Astrocyte (in vitro differentiated cells and primary cell): ENCODE measurements around the gene ARHGAP24. TPM values are rescaled to one million over a fixed set of nuclear protein-coding genes. Genes with fewer than 3 reads are reported as not detected.
A peak's percentile ranks its signal among the peaks of the same experiment; 100 is the strongest.

ENCODE experiments used
- DNase-seq: peaks from one replicate; pipeline ENCODE4 v3.0.0-alpha.2; 2010; ENCODE audit warnings: low read depth
- FAIRE-seq: peaks from 2 replicates; lab custom pipeline; 2011; peaks lifted over from hg19 to GRCh38; lab: Jason Lieb, UNC
- H2AFZ ChIP-seq: 2 replicates; pipeline ENCODE4 v1.6.0; 2012; ENCODE audit warnings: low read depth, low read length, inconsistent platforms
- H3K27ac ChIP-seq: 2 replicates; pipeline ENCODE4 v1.5.1; 2011; ENCODE audit warnings: low read depth, low read length, inconsistent platforms
- H3K27me3 ChIP-seq: 2 replicates; pipeline ENCODE4 v1.6.0; 2011; ENCODE audit warnings: low read length, inconsistent platforms; ENCODE audit not compliant: insufficient read depth
- H3K36me3 ChIP-seq: 2 replicates; pipeline ENCODE4 v1.5.1; 2011; ENCODE audit warnings: low read length, inconsistent platforms; ENCODE audit not compliant: insufficient read depth
- H3K4me1 ChIP-seq: 2 replicates; pipeline ENCODE4 v1.5.1; 2011; ENCODE audit warnings: low read length, inconsistent platforms; ENCODE audit not compliant: insufficient read depth
- H3K4me2 ChIP-seq: 2 replicates; pipeline ENCODE4 v1.6.0; 2012; ENCODE audit warnings: low read length, inconsistent platforms
- H3K4me3 ChIP-seq: 2 replicates; pipeline ENCODE4 v1.5.1; 2011; ENCODE audit warnings: low read depth, mild to moderate bottlenecking, low read length, inconsistent platforms; ENCODE audit not compliant: insufficient read depth
- H3K79me2 ChIP-seq: 2 replicates; pipeline ENCODE4 v1.6.0; 2012; ENCODE audit warnings: mild to moderate bottlenecking, low read length, inconsistent platforms; ENCODE audit not compliant: insufficient read depth
- H3K9ac ChIP-seq: 2 replicates; pipeline ENCODE4 v1.6.0; 2012; ENCODE audit warnings: mild to moderate bottlenecking, low read length, inconsistent platforms
- H3K9me3 ChIP-seq: 2 replicates; pipeline ENCODE4 v1.5.1; 2012; ENCODE audit warnings: low read depth, mild to moderate bottlenecking, low read length, inconsistent platforms; ENCODE audit not compliant: insufficient read depth
- H4K20me1 ChIP-seq: 2 replicates; pipeline ENCODE4 v1.6.0; 2012; ENCODE audit warnings: low read length, inconsistent platforms; ENCODE audit not compliant: insufficient read depth
- H3K27ac Mint-ChIP-seq: one replicate; pipeline ENCODE4 v1.8.0; 2021; ENCODE audit warnings: mild to moderate bottlenecking, mixed read lengths; ENCODE audit not compliant: unreplicated experiment
- H3K27me3 Mint-ChIP-seq: one replicate; pipeline ENCODE4 v1.8.0; 2021; ENCODE audit warnings: low read depth, mixed read lengths; ENCODE audit not compliant: unreplicated experiment
- H3K36me3 Mint-ChIP-seq: one replicate; pipeline ENCODE4 v1.8.0; 2021; ENCODE audit warnings: low read depth, mixed read lengths; ENCODE audit not compliant: unreplicated experiment
- H3K4me1 Mint-ChIP-seq: one replicate; pipeline ENCODE4 v1.8.0; 2021; ENCODE audit warnings: low read depth, mixed read lengths; ENCODE audit not compliant: unreplicated experiment
- H3K4me3 Mint-ChIP-seq: one replicate; pipeline ENCODE4 v1.8.0; 2021; ENCODE audit warnings: mild to moderate bottlenecking, moderate library complexity, mixed read lengths; ENCODE audit not compliant: unreplicated experiment
- H3K9me3 Mint-ChIP-seq: one replicate; pipeline ENCODE4 v1.8.0; 2021; ENCODE audit warnings: mild to moderate bottlenecking, mixed read lengths; ENCODE audit not compliant: unreplicated experiment
- EZH2 ChIP-seq: IDR thresholded peaks from 2 replicates; pipeline ENCODE4 v1.6.1; 2012; ENCODE audit warnings: mild to moderate bottlenecking, low read length, inconsistent platforms; ENCODE audit not compliant: insufficient read depth
- total RNA-seq: library from RNA; stranded (reverse); gene quantifications from 2 replicates; pipeline ENCODE4 v1.2.1, GENCODE V29; 2021
- TF ChIP-seq, protein P1 (sequence below): IDR thresholded peaks from 2 replicates; pipeline ENCODE4 v1.5.1; 2011; ENCODE audit warnings: low read depth, mild to moderate bottlenecking, inconsistent platforms, low read length, moderate library complexity; ENCODE audit not compliant: insufficient read depth

ARHGAP24 gene
- total RNA-seq, 1 donor from 2014 or later: 2.1 TPM

- Histone ChIP-seq H3K9ac (no peak overlapping the region), H3K4me1 (no peaks in the 10 kb centered on the region), H3K4me2 (no peak overlapping the region), H3K27ac (no peak overlapping the region), H3K27me3 (no peaks in the 10 kb centered on the region), H3K36me3 (no peaks in the 10 kb centered on the region), H3K4me3 (no peak overlapping the region), H4K20me1 (no peaks in the 10 kb centered on the region), H2AFZ (no peak overlapping the region), H3K9me3 (no peaks in the 10 kb centered on the region), H3K79me2 (no peaks in the 10 kb centered on the region)
- H3K4me1 Mint-ChIP-seq: no peaks in the 10 kb centered on the region
- TF ChIP-seq EZH2: no peak
- TF ChIP-seq, protein P1, sequence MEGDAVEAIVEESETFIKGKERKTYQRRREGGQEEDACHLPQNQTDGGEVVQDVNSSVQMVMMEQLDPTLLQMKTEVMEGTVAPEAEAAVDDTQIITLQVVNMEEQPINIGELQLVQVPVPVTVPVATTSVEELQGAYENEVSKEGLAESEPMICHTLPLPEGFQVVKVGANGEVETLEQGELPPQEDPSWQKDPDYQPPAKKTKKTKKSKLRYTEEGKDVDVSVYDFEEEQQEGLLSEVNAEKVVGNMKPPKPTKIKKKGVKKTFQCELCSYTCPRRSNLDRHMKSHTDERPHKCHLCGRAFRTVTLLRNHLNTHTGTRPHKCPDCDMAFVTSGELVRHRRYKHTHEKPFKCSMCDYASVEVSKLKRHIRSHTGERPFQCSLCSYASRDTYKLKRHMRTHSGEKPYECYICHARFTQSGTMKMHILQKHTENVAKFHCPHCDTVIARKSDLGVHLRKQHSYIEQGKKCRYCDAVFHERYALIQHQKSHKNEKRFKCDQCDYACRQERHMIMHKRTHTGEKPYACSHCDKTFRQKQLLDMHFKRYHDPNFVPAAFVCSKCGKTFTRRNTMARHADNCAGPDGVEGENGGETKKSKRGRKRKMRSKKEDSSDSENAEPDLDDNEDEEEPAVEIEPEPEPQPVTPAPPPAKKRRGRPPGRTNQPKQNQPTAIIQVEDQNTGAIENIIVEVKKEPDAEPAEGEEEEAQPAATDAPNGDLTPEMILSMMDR: no peak
- no peak overlapping the region for H3K4me3 Mint-ChIP-seq
- no peaks in the 10 kb centered on the region for H3K27me3 Mint-ChIP-seq
- no peaks in the 10 kb centered on the region for H3K36me3 Mint-ChIP-seq
- DNase-seq (no peak), FAIRE-seq (peak; percentile 23)
- H3K27ac Mint-ChIP-seq: no peak overlapping the region
- peaks cover 5% of the 10 kb centered on the region for H3K9me3 Mint-ChIP-seq
These were observed 15.2 kb upstream of the ARHGAP24 start for GRCh38 chr4:85459736-85460135.

DNA sequence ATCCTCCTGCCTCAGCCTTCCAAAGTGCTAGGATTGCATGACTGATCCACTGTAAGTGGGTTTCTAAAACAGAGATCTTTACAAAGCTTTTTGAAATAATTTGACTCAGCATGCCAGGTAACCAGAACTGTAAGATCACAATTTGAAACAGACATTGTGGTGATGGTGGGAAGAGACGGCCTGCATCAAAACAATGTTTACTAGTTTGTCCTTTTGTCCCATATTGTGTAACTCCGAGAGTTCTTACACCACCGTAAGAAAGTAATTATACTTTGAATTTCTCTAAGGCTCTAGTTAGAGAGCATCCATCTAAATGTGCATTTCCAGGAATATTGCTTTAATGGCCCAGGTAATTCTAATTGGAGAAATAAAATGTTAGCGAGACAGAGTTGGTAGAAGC, 594 bp upstream of the ARHGAP24 start:
- DNase-seq: no peak
- Histone ChIP-seq H3K9ac (no peak overlapping the region), H3K4me3 (peak overlapping the region; percentile 75), H3K4me2 (peak overlapping the region; percentile 90), H3K27me3 (no peaks in the 10 kb centered on the region), H3K4me1 (no peaks in the 10 kb centered on the region), H3K36me3 (no peaks in the 10 kb centered on the region), H2AFZ (peak overlapping the region; percentile 75), H4K20me1 (no peaks in the 10 kb centered on the region), H3K27ac (no peak overlapping the region), H3K79me2 (no peaks in the 10 kb centered on the region), H3K9me3 (no peaks in the 10 kb centered on the region)
- H3K36me3 Mint-ChIP-seq: no peaks in the 10 kb centered on the region
- FAIRE-seq: no peak
- peaks cover 6% of the 10 kb centered on the region for H3K4me1 Mint-ChIP-seq
- H3K4me3 Mint-ChIP-seq: peak overlapping the region; percentile 86
- H3K27me3 Mint-ChIP-seq: peaks cover 2% of the 10 kb centered on the region
- H3K9me3 Mint-ChIP-seq: no peaks in the 10 kb centered on the region
- H3K27ac Mint-ChIP-seq: no peak overlapping the region
- TF ChIP-seq, protein P1: no peak
- no peak for TF ChIP-seq EZH2

DNA sequence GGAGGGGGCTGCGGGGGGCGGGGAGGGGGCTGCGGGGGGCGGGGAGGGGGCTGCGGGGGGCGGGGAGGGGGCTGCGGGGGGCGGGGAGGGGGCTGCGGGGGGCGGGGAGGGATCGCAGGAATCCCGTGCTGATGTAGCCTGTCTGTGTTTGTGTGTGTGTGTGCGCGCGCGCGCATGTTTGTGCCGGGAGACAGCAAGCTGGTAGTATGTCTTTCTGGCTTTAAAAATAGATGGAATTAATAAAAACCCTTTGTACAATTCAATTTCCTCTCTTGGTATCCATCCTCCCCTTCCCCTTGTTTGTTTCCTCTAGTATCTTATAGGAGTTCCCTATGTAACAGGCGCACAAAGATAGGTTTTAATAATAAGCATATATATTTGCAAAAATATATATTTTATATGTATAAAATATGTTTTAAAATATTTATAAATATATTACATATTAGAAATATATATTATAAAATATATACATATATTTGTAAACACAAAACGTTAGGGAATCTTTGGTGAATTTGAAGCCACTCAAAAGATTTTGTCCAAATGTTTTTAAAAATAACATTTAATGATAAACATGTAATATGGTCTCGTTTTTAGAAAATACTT, 782 bp downstream of the ARHGAP24 start:
- H3K4me3 ChIP-seq: peak overlapping the region; percentile 75
- TF ChIP-seq, protein P1: no peak
- no peak for TF ChIP-seq EZH2
- no peaks in the 10 kb centered on the region for H3K9me3 ChIP-seq
- no peaks in the 10 kb centered on the region for H4K20me1 ChIP-seq
- no peak overlapping the region for H3K27ac Mint-ChIP-seq
- H3K9ac ChIP-seq: peak overlapping the region; percentile 67
- DNase-seq: peak; percentile 23
- FAIRE-seq: no peak
- H3K4me1 ChIP-seq: no peaks in the 10 kb centered on the region
- peaks cover 6% of the 10 kb centered on the region for H3K4me1 Mint-ChIP-seq
- H3K79me2 ChIP-seq: no peaks in the 10 kb centered on the region
- H3K27me3 ChIP-seq: no peaks in the 10 kb centered on the region
- H3K36me3 Mint-ChIP-seq: no peaks in the 10 kb centered on the region
- H3K4me2 ChIP-seq: peak overlapping the region; percentile 90
- no peaks in the 10 kb centered on the region for H3K9me3 Mint-ChIP-seq
- H3K27ac ChIP-seq: no peak overlapping the region
- peak overlapping the region; percentile 88 for H3K4me3 Mint-ChIP-seq
- H3K27me3 Mint-ChIP-seq: peaks cover 2% of the 10 kb centered on the region
- H3K36me3 ChIP-seq: no peaks in the 10 kb centered on the region
- no peak overlapping the region for H2AFZ ChIP-seq
